Fibroblast of pulmonary artery (primary cell): ENCODE results near the gene EPB41L2.

Experiments used
- DNase-seq: peaks from one replicate; pipeline ENCODE4 v3.0.0-alpha.2; 2010; ENCODE audit warnings: low read depth
- H3K4me3 ChIP-seq: replicated peaks from 2 replicates; pipeline ENCODE4 v1.5.1; 2011; ENCODE audit warnings: low read depth, mild to moderate bottlenecking, control low read depth, low read length, moderate library complexity
- CTCF ChIP-seq: IDR thresholded peaks from 2 replicates; pipeline ENCODE4 v1.5.1; 2011; ENCODE audit warnings: mild to moderate bottlenecking, control low read depth, low read length, inconsistent platforms; ENCODE audit errors: missing control alignments

The EPB41L2 gene

GRCh38 chr6:130796313-130796905 is 266.6 kb downstream of the EPB41L2 start:
- no peak overlapping the region for H3K4me3 ChIP-seq
- peak; percentile 83 for DNase-seq
- TF ChIP-seq CTCF, result no peak

DNA sequence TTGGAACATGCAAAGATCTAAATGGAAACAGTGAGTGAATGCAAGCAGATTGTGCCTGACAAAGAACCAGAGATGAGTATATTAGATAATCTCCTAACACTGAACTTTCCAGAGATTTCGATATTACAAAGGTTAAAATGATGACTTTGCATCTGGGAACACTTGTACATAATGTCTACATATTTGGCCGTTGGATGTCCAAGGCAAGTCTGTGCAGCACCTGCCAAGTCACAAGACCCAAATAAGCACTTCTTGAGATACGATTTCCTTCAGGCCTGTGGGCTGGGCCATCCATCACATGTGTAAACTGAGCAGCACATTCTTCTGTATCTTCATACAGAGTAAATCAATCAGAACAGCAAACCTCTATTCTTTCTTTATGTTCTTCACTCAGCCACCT is 268.3 kb downstream of the EPB41L2 start:
- H3K4me3 ChIP-seq, result no peak overlapping the region
- DNase-seq, result no peak
- no peak for TF ChIP-seq CTCF

- DNase-seq, result no peak
- no peak for TF ChIP-seq CTCF
Measured at GRCh38 chr6:130794010-130794697, 268.9 kb downstream of the EPB41L2 start.

More at GRCh38 chr6:130794010-130794697, 268.9 kb downstream of the EPB41L2 start:
- H3K4me3 ChIP-seq, result no peak overlapping the region
